Measurements from ENCODE around the gene ATIC. TPM values are rescaled to one million over a fixed set of nuclear protein-coding genes. Genes with fewer than 3 reads are reported as not detected.

ATIC gene
- total and polyA plus RNA-seq, 2 of the 8 experiments (the other 6 are each of a cell fraction or from before 2014, with no cell fraction given): 139 to 319 TPM

GRCh38 chr2:215269397-215270117, 42.3 kb upstream of the ATIC start (continued):
- TF ChIP-seq SAP30 (IDR thresholded peaks at IDR 0.05; ENCODE audit: insufficient read depth, insufficient replicate concordance, low read length): no peak
- no peak for TF ChIP-seq ATF3 (IDR thresholded peaks at IDR 0.05; ENCODE audit: insufficient read depth, low read depth, low read length)
- TF ChIP-seq TAF1 (IDR thresholded peaks at IDR 0.05; ENCODE audit: low read depth, low read length): no peak
- no peak for TF ChIP-seq HDAC6 (IDR thresholded peaks at IDR 0.05; ENCODE audit: low read depth, low read length)
- no peak for TF ChIP-seq EZH2 (IDR thresholded peaks at IDR 0.05; ENCODE audit: low read depth, low read length, severe bottlenecking)
- TF ChIP-seq HDAC2 (IDR thresholded peaks at IDR 0.05; ENCODE audit: borderline replicate concordance in 1 of 2, low read depth in 2 of 2, low read length in 2 of 2): no peak
- no peak for TF ChIP-seq RXRA (IDR thresholded peaks at IDR 0.05; ENCODE audit: insufficient read depth, low read depth, low read length)
- no peak for TF ChIP-seq CEBPB (IDR thresholded peaks at IDR 0.05; ENCODE audit: low read depth, low read length)
- no peak for TF ChIP-seq GTF2F1 (IDR thresholded peaks at IDR 0.05; ENCODE audit: borderline replicate concordance, low read depth, low read length)
- TF ChIP-seq CHD1 (IDR thresholded peaks at IDR 0.05; ENCODE audit: low read depth, low read length): no peak
- TF ChIP-seq E2F6 (IDR thresholded peaks at IDR 0.05): no peak
- no peak for TF ChIP-seq EGR1 (IDR thresholded peaks at IDR 0.05; ENCODE audit: borderline replicate concordance, low read depth, low read length)
- TF ChIP-seq JUN (IDR thresholded peaks at IDR 0.05; ENCODE audit: low read depth, low read length): no peak
- no peak for TF ChIP-seq SIRT6 (IDR thresholded peaks at IDR 0.05; ENCODE audit: low read length)
- TF ChIP-seq RAD21 (IDR thresholded peaks at IDR 0.05 in 1 of 2, conservative IDR thresholded peaks at IDR 0.05 in 1 of 2; ENCODE audit: low read depth in 2 of 2, low read length in 2 of 2): peak; percentile 73
- TF ChIP-seq SIX5 (IDR thresholded peaks at IDR 0.05; ENCODE audit: low read depth, low read length): no peak
- TF ChIP-seq KDM5A (IDR thresholded peaks at IDR 0.05; ENCODE audit: low read length): no peak
